Left lung (tissue), 10 donors: Measurements from ENCODE around the gene SPATA31C2. TPM values are rescaled to one million over a fixed set of nuclear protein-coding genes. Genes with fewer than 3 reads are reported as not detected.
A peak's percentile ranks its signal among the peaks of the same experiment; 100 is the strongest.

Experiments
- ATAC-seq: fragments of 200-7000 bp; cut with Tn5 transposase; one replicate; pipeline ENCODE4 v1.9.1; 2020; ENCODE audit warnings: moderate library complexity
- DNase-seq, 4 donors: peaks; one replicate each; pipeline ENCODE4 v3.0.0-alpha.2; 2013 to 2020
- H3K27ac ChIP-seq, 2 donors: fragments of 200-600 bp; sonication (generic) in 1 of 2; one replicate each; pipeline versions ENCODE4 v1.5.0 to v1.8.0; 2020 to 2021
- H3K27me3 ChIP-seq, 2 donors: fragments of 200-600 bp; sonication (generic) in 1 of 2; one replicate each; pipeline versions ENCODE4 v1.5.0 to v1.8.0; 2020 to 2021
- H3K36me3 ChIP-seq, 2 donors: fragments of 200-600 bp; sonication (generic) in 1 of 2; one replicate each; pipeline versions ENCODE4 v1.5.0 to v1.8.0; 2020 to 2021
- H3K4me1 ChIP-seq, 2 donors: fragments of 200-600 bp; one replicate each; pipeline ENCODE4 v1.8.0; 2021
- H3K4me3 ChIP-seq, 2 donors: fragments of 200-600 bp; sonication (generic) in 1 of 2; one replicate each; pipeline versions ENCODE4 v1.5.0 to v1.8.0; 2020 to 2021; ENCODE audit warnings: mild to moderate bottlenecking in 1 of 2
- H3K9me3 ChIP-seq, 2 donors: fragments of 200-600 bp; sonication (generic) in 1 of 2; one replicate each; pipeline versions ENCODE4 v1.5.0 to v1.8.0; 2020 to 2021
- CTCF ChIP-seq, 2 donors: fragments of 200-600 bp; sonication (generic) in 1 of 2; IDR thresholded peaks; one replicate each; pipeline versions ENCODE4 v1.5.0 to v1.8.0; 2021; ENCODE audit warnings: antibody characterized with exemption in 2 of 2
- intact Hi-C, 2 donors: fragments of 100-400 bp; cut with DNase I; formaldehyde crosslinking; loops; one replicate each; pipeline versions ENCODE4 v1.11.2 to v1.14.2; 2022
- polyA plus RNA-seq, 6 donors: library from polyadenylated mRNA; unstranded; fragments of 120-200 nt; gene quantifications; one replicate each; pipeline ENCODE4 v1.2.1, GENCODE V29; 2013; ENCODE audit not compliant: insufficient read length in 6 of 6
- total RNA-seq, 2 donors: library from RNA; stranded (reverse); fragmentation: NEBNext Ultra II Directional; extraction: Animal tissue kit (Norgen Biotek cat#: 25700); gene quantifications; one replicate each; pipeline ENCODE4 v1.2.1, GENCODE V29; 2021
- donor health status: DM: no; HTN: yes; CAD: no.
- donor health status: DM: no; HTN: no; CAD: no.

SPATA31C2 gene
- total and polyA plus RNA-seq, 8 donors, result 0.06 TPM; not detected in 7

DNA sequence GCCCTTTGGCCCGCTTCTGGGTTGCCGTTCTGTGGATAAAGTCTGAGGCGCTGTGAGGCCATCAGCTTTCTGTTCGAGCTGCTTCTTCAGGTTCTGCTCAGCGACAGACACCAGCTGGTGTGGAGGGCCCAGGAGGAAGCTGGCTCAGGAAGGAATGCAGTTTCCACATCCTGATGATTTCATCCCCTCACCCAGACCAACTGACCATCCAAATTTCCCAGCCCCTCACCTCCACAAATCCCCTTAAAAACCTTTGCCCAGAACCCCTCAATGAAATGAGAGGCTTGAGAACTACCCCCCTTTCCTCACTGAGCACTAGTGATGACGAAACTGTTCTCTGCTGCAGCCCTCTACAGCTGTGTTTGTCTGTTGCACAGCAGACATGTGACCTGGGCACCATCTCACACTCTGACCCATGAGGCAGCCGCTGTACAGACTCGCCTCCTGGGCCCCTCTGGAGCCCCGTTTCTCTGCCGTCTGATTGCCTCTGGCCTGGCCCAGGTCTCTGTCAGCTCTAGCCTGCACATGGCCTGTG is 45.4 kb downstream of the SPATA31C2 start:
- no peak for TF ChIP-seq CTCF (IDR thresholded peaks at IDR 0.05)

GRCh38 chr9:88090151-88090581 is 48.1 kb downstream of the SPATA31C2 start:
- ATAC-seq (no peak), DNase-seq (peak in 2 of 4 donors; percentile 19 to 51)
- Histone ChIP-seq H3K9me3 (no peaks in the 10 kb centered on the region), H3K27ac (no peak overlapping the region), H3K27me3 (peaks cover 0 to 3% of the 10 kb centered on the region in 2 donors), H3K36me3 (no peaks in the 10 kb centered on the region), H3K4me3 (no peak overlapping the region), H3K4me1 (no peaks in the 10 kb centered on the region)
- intact Hi-C loops, result no loop called here
- TF ChIP-seq CTCF (IDR thresholded peaks at IDR 0.05), result no peak

More for the DNA sequence above, 45.4 kb downstream of the SPATA31C2 start:
- Histone ChIP-seq H3K4me3 (no peak overlapping the region), H3K9me3 (no peaks in the 10 kb centered on the region), H3K36me3 (no peaks in the 10 kb centered on the region), H3K4me1 (no peaks in the 10 kb centered on the region), H3K27me3 (peaks cover 0 to 3% of the 10 kb centered on the region in 2 donors), H3K27ac (no peak overlapping the region)
- ATAC-seq (peak; percentile 64), DNase-seq (peak in 3 of 4 donors; percentile 48 to 73 (median 49))
- intact Hi-C loops, result no loop called here

GRCh38 chr9:88087906-88088305 is 50.4 kb downstream of the SPATA31C2 start:
- H3K4me3 ChIP-seq, result no peak overlapping the region
- ATAC-seq (no peak), DNase-seq (no peak)
- intact Hi-C loops, result no loop called here
- H3K27me3 ChIP-seq, result peaks cover 0 to 3% of the 10 kb centered on the region in 2 donors
- H3K9me3 ChIP-seq, result no peaks in the 10 kb centered on the region
- no peaks in the 10 kb centered on the region for H3K36me3 ChIP-seq
- H3K4me1 ChIP-seq, result no peaks in the 10 kb centered on the region
- no peak overlapping the region for H3K27ac ChIP-seq
- TF ChIP-seq CTCF (IDR thresholded peaks at IDR 0.05), result no peak

GRCh38 chr9:88085476-88085875 is 52.8 kb downstream of the SPATA31C2 start:
- H3K9me3 ChIP-seq, result no peaks in the 10 kb centered on the region
- intact Hi-C loops, result no loop called here
- ATAC-seq, result no peak
- no peak overlapping the region for H3K4me3 ChIP-seq
- peaks cover 0 to 3% of the 10 kb centered on the region in 2 donors for H3K27me3 ChIP-seq
- no peak overlapping the region for H3K27ac ChIP-seq
- DNase-seq, result no peak
- H3K36me3 ChIP-seq, result no peaks in the 10 kb centered on the region
- H3K4me1 ChIP-seq, result no peaks in the 10 kb centered on the region
- no peak for TF ChIP-seq CTCF (IDR thresholded peaks at IDR 0.05)

DNA sequence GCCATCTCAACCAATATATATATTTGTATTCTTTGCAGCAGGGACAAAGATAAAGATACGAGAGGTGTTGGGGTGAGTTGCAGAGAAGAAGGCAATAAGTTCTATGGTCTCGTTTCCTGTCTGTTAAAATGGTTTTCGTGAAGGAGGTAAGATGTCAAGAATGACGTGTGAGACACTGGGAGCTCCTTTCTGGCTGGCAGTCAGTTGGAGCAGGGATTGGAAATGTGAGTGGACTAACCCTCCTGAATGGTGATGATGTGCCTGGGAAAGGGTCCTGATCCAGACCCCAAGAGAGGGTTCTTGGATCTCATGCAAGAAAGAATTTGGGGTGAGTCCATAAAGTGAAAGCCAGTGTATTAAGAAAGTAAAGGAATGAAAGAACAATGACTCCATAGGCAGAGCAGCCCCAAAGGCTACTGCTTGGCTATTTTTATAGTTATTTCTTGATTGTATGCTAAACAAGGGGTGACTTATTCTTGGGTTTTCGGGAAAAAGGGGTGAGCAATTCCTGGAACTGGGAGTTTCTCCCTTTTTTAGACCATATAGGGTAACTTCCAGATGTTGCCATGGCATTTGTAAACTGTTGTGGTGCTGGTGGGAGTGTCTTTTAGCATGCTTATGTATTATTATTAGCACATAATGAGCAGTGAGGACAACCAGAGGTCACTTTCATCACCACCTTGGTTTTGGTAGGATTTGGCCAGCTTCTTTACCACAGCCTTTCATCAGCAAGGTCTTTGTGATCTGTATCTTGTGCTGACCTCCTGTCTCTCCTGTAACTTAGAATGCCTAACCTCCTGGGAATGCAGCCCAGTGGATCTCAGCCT is 53.7 kb downstream of the SPATA31C2 start:
- DNase-seq (no peak), ATAC-seq (no peak)
- H3K4me3 ChIP-seq, result no peak overlapping the region
- no peaks in the 10 kb centered on the region for H3K36me3 ChIP-seq
- intact Hi-C loops, result no loop called here
- no peaks in the 10 kb centered on the region for H3K4me1 ChIP-seq
- peaks cover 0 to 3% of the 10 kb centered on the region in 2 donors for H3K27me3 ChIP-seq
- no peaks in the 10 kb centered on the region for H3K9me3 ChIP-seq
- TF ChIP-seq CTCF (IDR thresholded peaks at IDR 0.05), result no peak
- H3K27ac ChIP-seq, result no peak overlapping the region
